Measurements from ENCODE around the gene ZNF133.
A peak's percentile ranks its signal among the peaks of the same experiment; 100 is the strongest.

DNA sequence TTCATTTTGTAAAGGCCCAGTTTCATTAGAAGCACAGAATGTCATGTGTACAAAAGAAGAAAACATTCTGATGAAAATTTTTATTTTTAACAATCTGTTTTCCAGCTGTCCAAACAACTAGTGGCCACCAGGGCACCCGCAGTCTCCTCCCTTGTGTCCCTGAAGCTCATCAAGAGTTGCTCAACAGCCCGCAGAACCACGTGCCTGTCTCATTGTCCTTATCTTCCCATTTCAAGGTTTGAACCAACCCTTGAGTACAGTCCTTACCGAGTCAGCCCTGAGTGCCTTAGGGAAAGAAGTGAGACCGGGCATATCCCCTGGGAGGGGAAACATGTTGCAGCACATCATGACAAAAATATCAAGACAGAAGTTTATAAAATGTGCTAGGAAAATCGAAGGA is 15.9 kb upstream of the ZNF133 start:
- TF ChIP-seq, protein P1, sequence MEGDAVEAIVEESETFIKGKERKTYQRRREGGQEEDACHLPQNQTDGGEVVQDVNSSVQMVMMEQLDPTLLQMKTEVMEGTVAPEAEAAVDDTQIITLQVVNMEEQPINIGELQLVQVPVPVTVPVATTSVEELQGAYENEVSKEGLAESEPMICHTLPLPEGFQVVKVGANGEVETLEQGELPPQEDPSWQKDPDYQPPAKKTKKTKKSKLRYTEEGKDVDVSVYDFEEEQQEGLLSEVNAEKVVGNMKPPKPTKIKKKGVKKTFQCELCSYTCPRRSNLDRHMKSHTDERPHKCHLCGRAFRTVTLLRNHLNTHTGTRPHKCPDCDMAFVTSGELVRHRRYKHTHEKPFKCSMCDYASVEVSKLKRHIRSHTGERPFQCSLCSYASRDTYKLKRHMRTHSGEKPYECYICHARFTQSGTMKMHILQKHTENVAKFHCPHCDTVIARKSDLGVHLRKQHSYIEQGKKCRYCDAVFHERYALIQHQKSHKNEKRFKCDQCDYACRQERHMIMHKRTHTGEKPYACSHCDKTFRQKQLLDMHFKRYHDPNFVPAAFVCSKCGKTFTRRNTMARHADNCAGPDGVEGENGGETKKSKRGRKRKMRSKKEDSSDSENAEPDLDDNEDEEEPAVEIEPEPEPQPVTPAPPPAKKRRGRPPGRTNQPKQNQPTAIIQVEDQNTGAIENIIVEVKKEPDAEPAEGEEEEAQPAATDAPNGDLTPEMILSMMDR (conservative IDR thresholded peaks at IDR 0.05; ENCODE audit: low read depth, low read length) = peak; percentile 41; the same call in 1 of the 2 replicates
- no peak for TF ChIP-seq EZH2phosphoT487 (IDR thresholded peaks at IDR 0.05; ENCODE audit: borderline replicate concordance, low read length)
